Central memory CD8-positive, alpha-beta T cell (primary cell): ENCODE results near the gene C15orf40.
A peak's percentile ranks its signal among the peaks of the same experiment; 100 is the strongest.

Experiments
- ATAC-seq: fragments of 150-1000 bp; cut with Tn5 transposase; replicated peaks from 2 replicates; pipeline ENCODE4 v1.10.0; 2022; ENCODE audit warnings: mild to moderate bottlenecking, moderate FRiP score, moderate number of reproducible peaks; ENCODE audit not compliant: poor library complexity, severe bottlenecking; ENCODE audit errors: extremely low read depth
- DNase-seq, 2 donors: peaks; one replicate each; pipeline ENCODE4 v3.0.0; 2021; ENCODE audit warnings: low spot score in 2 of 2
- H3K27ac Mint-ChIP-seq: one replicate; pipeline ENCODE4 v1.8.0; 2022; ENCODE audit warnings: low read depth, mild to moderate bottlenecking, moderate library complexity, mixed read lengths
- H3K27me3 Mint-ChIP-seq: one replicate; pipeline ENCODE4 v1.8.0; 2022; ENCODE audit warnings: mixed read lengths
- H3K36me3 Mint-ChIP-seq: one replicate; pipeline ENCODE4 v1.8.0; 2022; ENCODE audit warnings: mild to moderate bottlenecking, moderate library complexity, mixed read lengths; ENCODE audit not compliant: insufficient read depth
- H3K4me1 Mint-ChIP-seq: one replicate; pipeline ENCODE4 v1.8.0; 2022; ENCODE audit warnings: mixed read lengths
- H3K4me3 Mint-ChIP-seq: one replicate; pipeline ENCODE4 v1.8.0; 2022; ENCODE audit warnings: mild to moderate bottlenecking, moderate library complexity, mixed read lengths
- H3K9me3 Mint-ChIP-seq: one replicate; pipeline ENCODE4 v1.8.0; 2022; ENCODE audit warnings: mixed read lengths

Gene C15orf40

GRCh38 chr15:82963471-82964341 lies 47.7 kb downstream of the C15orf40 start:
- ATAC-seq: no peak
- Mint-ChIP-seq H3K27me3 (no peaks in the 10 kb centered on the region), H3K27ac (no peak overlapping the region), H3K9me3 (no peaks in the 10 kb centered on the region), H3K4me3 (no peak overlapping the region), H3K4me1 (no peaks in the 10 kb centered on the region), H3K36me3 (no peaks in the 10 kb centered on the region)
- DNase-seq: no peak

- DNase-seq: no peak
- Mint-ChIP-seq H3K27ac (no peak overlapping the region), H3K27me3 (no peaks in the 10 kb centered on the region), H3K4me1 (no peaks in the 10 kb centered on the region), H3K9me3 (no peaks in the 10 kb centered on the region), H3K4me3 (no peak overlapping the region), H3K36me3 (no peaks in the 10 kb centered on the region)
- no peak for ATAC-seq
These were observed 50.7 kb downstream of the C15orf40 start for GRCh38 chr15:82960766-82961165.

GRCh38 chr15:82959423-82959822 lies 52.0 kb downstream of the C15orf40 start:
- no peaks in the 10 kb centered on the region for H3K4me1 Mint-ChIP-seq
- no peaks in the 10 kb centered on the region for H3K36me3 Mint-ChIP-seq
- DNase-seq (no peak), ATAC-seq (no peak)
- H3K27ac Mint-ChIP-seq: no peak overlapping the region
- no peak overlapping the region for H3K4me3 Mint-ChIP-seq
- no peaks in the 10 kb centered on the region for H3K27me3 Mint-ChIP-seq
- H3K9me3 Mint-ChIP-seq: no peaks in the 10 kb centered on the region

GRCh38 chr15:82958638-82959037 lies 52.8 kb downstream of the C15orf40 start:
- H3K27me3 Mint-ChIP-seq: no peaks in the 10 kb centered on the region
- ATAC-seq (no peak), DNase-seq (no peak)
- H3K4me1 Mint-ChIP-seq: no peaks in the 10 kb centered on the region
- H3K27ac Mint-ChIP-seq: no peak overlapping the region
- H3K9me3 Mint-ChIP-seq: no peaks in the 10 kb centered on the region
- no peak overlapping the region for H3K4me3 Mint-ChIP-seq
- no peaks in the 10 kb centered on the region for H3K36me3 Mint-ChIP-seq

GRCh38 chr15:82952158-82953081 lies 59.0 kb downstream of the C15orf40 start, which contains the start of gene HOMER2:
Gene HOMER2, minus strand, starts transcription at chr15:82952720. Its CDS starts 185 bp downstream, at chr15:82952535.
- no peaks in the 10 kb centered on the region for H3K4me1 Mint-ChIP-seq
- no peaks in the 10 kb centered on the region for H3K36me3 Mint-ChIP-seq
- H3K9me3 Mint-ChIP-seq: no peaks in the 10 kb centered on the region
- H3K27ac Mint-ChIP-seq: no peak within 1 kb of the TSS
- H3K27me3 Mint-ChIP-seq: peaks cover 3% of the 10 kb centered on the region
- no peak for ATAC-seq
- DNase-seq: no peak
- H3K4me3 Mint-ChIP-seq: peak within 1 kb of the TSS; percentile 33

- Mint-ChIP-seq H3K4me3 (peak overlapping the region; percentile 31), H3K9me3 (no peaks in the 10 kb centered on the region), H3K27ac (no peak overlapping the region), H3K27me3 (peaks cover 11% of the 10 kb centered on the region), H3K4me1 (no peaks in the 10 kb centered on the region), H3K36me3 (no peaks in the 10 kb centered on the region)
- DNase-seq: no peak
- ATAC-seq: no peak
These were observed 59.8 kb downstream of the C15orf40 start for GRCh38 chr15:82951472-82952157.

GRCh38 chr15:82950746-82951370 lies 60.6 kb downstream of the C15orf40 start:
- Mint-ChIP-seq H3K4me3 (no peak overlapping the region), H3K36me3 (no peaks in the 10 kb centered on the region), H3K4me1 (no peaks in the 10 kb centered on the region), H3K27me3 (peaks cover 18% of the 10 kb centered on the region), H3K27ac (no peak overlapping the region), H3K9me3 (no peaks in the 10 kb centered on the region)
- ATAC-seq (no peak), DNase-seq (no peak)

GRCh38 chr15:82950295-82950694 lies 61.1 kb downstream of the C15orf40 start:
- Mint-ChIP-seq H3K4me1 (no peaks in the 10 kb centered on the region), H3K9me3 (no peaks in the 10 kb centered on the region), H3K27ac (no peak overlapping the region), H3K4me3 (no peak overlapping the region), H3K27me3 (peaks cover 18% of the 10 kb centered on the region), H3K36me3 (no peaks in the 10 kb centered on the region)
- ATAC-seq: no peak
- no peak for DNase-seq

GRCh38 chr15:82946155-82946701 lies 65.2 kb downstream of the C15orf40 start:
- no peak for DNase-seq
- H3K4me3 Mint-ChIP-seq: no peak overlapping the region
- H3K36me3 Mint-ChIP-seq: no peaks in the 10 kb centered on the region
- no peaks in the 10 kb centered on the region for H3K4me1 Mint-ChIP-seq
- no peak overlapping the region for H3K27ac Mint-ChIP-seq
- ATAC-seq: no peak
- peaks cover 18% of the 10 kb centered on the region for H3K27me3 Mint-ChIP-seq
- no peaks in the 10 kb centered on the region for H3K9me3 Mint-ChIP-seq

GRCh38 chr15:82945326-82945725 lies 66.1 kb downstream of the C15orf40 start:
- H3K9me3 Mint-ChIP-seq: no peaks in the 10 kb centered on the region
- no peaks in the 10 kb centered on the region for H3K36me3 Mint-ChIP-seq
- no peak overlapping the region for H3K4me3 Mint-ChIP-seq
- no peaks in the 10 kb centered on the region for H3K4me1 Mint-ChIP-seq
- no peak overlapping the region for H3K27ac Mint-ChIP-seq
- DNase-seq (no peak), ATAC-seq (no peak)
- H3K27me3 Mint-ChIP-seq: peaks cover 18% of the 10 kb centered on the region

- ATAC-seq: no peak
- Mint-ChIP-seq H3K4me1 (no peaks in the 10 kb centered on the region), H3K9me3 (no peaks in the 10 kb centered on the region), H3K36me3 (no peaks in the 10 kb centered on the region), H3K4me3 (no peak overlapping the region), H3K27me3 (peaks cover 18% of the 10 kb centered on the region), H3K27ac (no peak overlapping the region)
- DNase-seq: no peak
These were observed 66.6 kb downstream of the C15orf40 start for GRCh38 chr15:82944821-82945220.

- Mint-ChIP-seq H3K4me1 (no peaks in the 10 kb centered on the region), H3K27me3 (peaks cover 20% of the 10 kb centered on the region), H3K9me3 (no peaks in the 10 kb centered on the region), H3K4me3 (no peak overlapping the region), H3K27ac (no peak overlapping the region), H3K36me3 (no peaks in the 10 kb centered on the region)
- no peak for ATAC-seq
- no peak for DNase-seq
These were observed 67.4 kb downstream of the C15orf40 start for GRCh38 chr15:82944056-82944455.
